Stimulated activated CD8-positive, alpha-beta memory T cell treated with anti-CD3 and anti-CD28 coated beads, Interleukin-12 subunit alpha, Interleukin-12 subunit beta, amount 100 ng/mL, for 24 hours (primary cell): ENCODE results near the gene BTF3L4.
"Not testable (repeated sequence)": the region's sequence is repeated elsewhere in the genome, so short reads cannot be mapped to it uniquely, and the experiment has no call there.

ENCODE experiments used
- DNase-seq: peaks from one replicate; pipeline ENCODE4 v3.0.0-alpha.2; 2020; ENCODE audit errors: extremely low read depth

BTF3L4 gene

GRCh38 chr1:52055066-52055865 lies 829 bp upstream of the BTF3L4 start, which contains the start of gene TXNDC12:
TXNDC12 (minus strand) TSS chr1:52055191; CDS start chr1:52055096, 95 bp downstream.
- DNase-seq = peak; percentile 41

DNA sequence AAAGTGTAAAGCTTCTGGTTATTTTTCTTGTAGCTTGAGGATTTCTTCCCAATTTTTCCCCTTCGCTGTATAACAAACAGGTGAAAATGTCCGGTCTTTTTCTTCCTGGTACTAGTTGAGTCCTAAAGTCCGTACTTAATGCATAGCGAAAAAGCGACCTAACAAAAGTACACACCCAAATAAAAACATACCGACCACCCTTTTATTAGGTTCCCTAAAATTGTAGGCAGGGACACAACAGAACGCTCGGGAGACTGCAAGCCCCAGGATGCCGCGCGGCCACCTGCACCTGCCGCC lies 281 bp upstream of the BTF3L4 start:
- DNase-seq = no peak

GRCh38 chr1:52056937-52057231 lies 789 bp downstream of the BTF3L4 start:
- no peak for DNase-seq

DNA sequence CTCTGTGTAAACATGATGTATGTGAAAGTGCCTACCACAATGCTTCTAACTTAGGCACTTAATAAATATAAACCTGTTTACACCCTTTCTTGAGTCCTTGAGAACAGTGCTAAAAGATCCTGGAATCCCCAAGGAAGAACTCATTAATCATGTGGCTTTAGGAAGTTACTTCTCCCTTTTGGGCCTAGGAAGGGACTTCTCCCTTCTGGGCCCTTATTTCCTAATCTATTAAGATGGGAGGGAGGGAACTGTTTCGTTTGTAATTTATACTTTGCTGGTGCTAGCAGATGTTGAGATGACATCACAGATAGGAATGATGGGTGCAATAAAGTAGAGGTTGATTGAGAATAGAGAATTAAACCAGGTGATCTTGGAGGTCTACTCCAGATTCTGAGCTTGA lies 1.2 kb downstream of the BTF3L4 start:
- DNase-seq = no peak

- DNase-seq = no peak
Measured at GRCh38 chr1:52057876-52058415, 1.9 kb downstream of the BTF3L4 start.

- DNase-seq = no peak
Measured at GRCh38 chr1:52059321-52059720, 3.2 kb downstream of the BTF3L4 start.

- no peak for DNase-seq
Measured at GRCh38 chr1:52059888-52060287, 3.8 kb downstream of the BTF3L4 start.

- no peak for DNase-seq
Measured at GRCh38 chr1:52060822-52061221, 4.7 kb downstream of the BTF3L4 start.

DNA sequence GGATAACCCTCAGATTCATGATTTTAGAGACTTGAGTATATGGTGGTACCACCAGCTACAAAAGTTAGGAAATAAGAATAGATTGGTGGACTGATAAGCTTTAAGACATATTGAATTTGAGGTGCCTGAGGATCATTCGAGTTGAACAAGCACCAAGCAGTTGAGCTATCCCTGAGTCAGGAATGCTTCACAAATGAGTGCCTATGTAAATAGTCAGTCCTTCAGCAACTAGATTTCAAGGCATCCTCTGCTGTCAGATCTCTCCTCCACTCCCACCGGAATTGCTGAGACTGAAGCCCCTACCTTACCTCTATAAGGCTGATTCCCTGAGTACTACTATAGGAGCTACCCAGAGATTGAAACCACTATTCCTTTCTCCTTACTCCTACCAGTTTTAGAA lies 7.1 kb downstream of the BTF3L4 start:
- no peak for DNase-seq

- DNase-seq = no peak
Measured at GRCh38 chr1:52070704-52071103, 14.6 kb downstream of the BTF3L4 start.

DNA sequence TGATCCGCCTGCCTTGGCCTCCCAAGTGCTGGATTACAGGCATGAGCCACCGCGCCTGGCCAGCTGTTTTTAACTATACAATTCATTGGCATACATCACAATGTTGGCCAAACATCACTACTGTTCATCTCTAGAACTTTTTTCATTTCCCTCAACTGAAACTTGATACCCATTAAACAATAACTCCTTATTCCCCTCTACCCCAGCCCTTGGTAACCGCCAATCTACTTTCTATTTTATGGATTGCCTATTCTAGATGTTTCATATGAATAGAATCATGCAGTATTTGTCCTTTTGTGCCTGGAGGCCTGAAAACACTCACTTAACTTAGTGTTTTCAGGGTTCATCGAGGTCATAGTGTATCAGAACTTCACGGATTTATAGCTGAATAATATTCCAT lies 16.2 kb downstream of the BTF3L4 start:
- DNase-seq = no peak

GRCh38 chr1:52077277-52077676 lies 21.2 kb downstream of the BTF3L4 start:
- DNase-seq = not testable (repeated sequence)

DNA sequence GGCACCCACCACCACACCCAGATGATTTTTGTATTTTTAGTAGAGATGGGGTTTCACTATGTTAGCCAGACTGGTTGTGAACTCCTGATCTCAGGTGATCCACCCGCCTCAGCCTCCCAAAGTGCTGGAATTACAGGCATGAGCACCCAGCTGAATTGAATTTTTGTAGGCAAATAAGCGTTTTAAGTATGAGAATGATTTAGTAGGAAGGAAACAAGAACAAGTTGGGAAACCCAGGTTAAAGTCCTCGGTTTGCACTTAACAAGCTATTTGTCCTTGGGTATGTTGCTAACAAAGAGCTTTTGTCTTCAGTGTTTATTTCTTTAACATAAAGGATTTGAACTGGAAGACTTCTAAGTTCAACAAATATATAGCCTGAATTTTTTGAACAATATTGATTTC lies 23.9 kb downstream of the BTF3L4 start:
- no peak for DNase-seq

- DNase-seq = not testable (repeated sequence)
Measured at GRCh38 chr1:52087892-52088291, 31.8 kb downstream of the BTF3L4 start.

GRCh38 chr1:52094300-52094699 lies 38.2 kb downstream of the BTF3L4 start:
- DNase-seq = not testable (repeated sequence)

- DNase-seq = no peak
Measured at GRCh38 chr1:52096216-52096615, 40.1 kb downstream of the BTF3L4 start.

DNA sequence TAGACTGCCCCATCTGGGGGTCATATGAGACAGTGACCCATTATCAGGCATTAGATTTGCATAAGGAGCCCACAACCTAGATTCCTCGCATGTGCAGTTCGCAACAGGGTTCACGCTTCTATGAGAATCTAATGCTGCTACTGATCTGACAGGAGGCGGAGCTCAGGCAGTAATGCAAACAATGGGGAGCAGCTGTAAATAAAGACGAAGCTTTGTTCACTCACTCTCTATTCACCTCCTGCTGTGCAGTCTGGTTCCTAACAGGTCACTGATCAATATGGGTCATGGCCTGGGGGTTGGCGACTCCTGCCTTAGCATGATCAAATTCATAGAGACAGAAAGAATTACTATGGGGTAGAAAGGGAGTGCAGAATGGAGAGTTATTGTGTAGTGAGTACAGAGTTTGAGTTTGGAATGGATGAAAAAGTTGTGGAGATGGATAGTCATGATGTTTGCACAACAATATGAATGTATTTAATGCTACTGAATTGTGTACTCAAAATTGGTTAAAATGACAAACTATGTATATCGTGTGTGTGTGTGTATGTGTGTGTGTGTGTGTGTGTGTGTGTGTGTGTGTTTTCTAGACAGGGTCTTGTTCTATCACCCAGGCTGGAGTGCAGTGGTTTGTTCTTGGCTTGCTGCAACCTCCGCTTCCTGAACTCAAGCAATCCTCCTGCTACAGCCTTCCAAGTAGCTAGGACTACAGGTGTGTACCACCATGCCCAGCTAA lies 42.2 kb downstream of the BTF3L4 start:
- DNase-seq = no peak

DNA sequence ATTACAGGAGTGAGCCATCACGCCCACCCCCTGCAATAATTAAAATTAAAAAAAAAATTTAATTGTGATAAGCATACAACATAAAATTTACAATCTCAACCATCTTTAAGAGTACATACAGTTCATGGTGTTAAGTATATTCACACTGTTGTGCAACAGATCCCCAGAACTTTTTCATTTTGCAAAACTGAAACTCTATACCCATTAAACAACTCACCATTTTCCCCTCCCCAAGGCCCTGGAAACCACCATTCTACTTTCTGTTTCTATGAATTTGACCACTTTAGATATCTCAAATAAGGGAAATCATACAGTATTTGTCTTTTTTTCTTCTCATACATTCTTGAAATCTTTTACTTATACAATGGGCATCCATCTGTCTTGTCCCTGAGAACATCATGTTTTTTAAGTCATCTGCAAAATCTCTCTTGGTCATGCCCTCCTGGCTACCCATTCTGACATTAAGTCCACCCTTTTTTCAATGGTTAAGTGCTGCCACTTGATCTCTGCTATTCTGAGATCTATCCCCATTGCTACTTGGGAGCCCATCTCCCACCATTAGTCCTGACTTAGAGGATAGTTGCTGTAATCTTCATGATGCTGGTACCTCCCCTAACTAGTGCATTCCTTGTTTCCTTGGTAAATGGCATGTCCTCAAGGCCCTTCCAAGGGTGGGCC lies 46.4 kb downstream of the BTF3L4 start:
- no peak for DNase-seq

GRCh38 chr1:52111492-52111891 lies 55.4 kb downstream of the BTF3L4 start:
- DNase-seq = no peak

DNA sequence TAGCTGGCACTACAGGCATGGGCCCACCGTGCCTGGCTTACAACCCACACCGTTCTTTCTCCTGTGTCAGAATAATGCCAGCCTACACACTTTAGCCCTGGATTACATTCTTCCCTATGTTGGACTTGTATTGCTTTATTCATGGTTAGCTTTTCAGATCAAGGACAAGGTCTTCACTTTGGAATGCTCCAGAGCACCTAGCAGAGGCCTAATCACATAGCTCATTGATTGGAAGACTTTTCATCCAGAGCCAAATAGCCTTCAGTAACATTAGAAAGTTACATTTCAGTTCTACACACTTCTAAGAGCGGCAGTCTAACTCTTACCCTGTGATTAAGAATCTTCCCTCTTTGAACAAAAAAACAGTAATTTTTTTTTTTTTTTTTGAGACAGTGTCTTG lies 56.4 kb downstream of the BTF3L4 start:
- no peak for DNase-seq

DNA sequence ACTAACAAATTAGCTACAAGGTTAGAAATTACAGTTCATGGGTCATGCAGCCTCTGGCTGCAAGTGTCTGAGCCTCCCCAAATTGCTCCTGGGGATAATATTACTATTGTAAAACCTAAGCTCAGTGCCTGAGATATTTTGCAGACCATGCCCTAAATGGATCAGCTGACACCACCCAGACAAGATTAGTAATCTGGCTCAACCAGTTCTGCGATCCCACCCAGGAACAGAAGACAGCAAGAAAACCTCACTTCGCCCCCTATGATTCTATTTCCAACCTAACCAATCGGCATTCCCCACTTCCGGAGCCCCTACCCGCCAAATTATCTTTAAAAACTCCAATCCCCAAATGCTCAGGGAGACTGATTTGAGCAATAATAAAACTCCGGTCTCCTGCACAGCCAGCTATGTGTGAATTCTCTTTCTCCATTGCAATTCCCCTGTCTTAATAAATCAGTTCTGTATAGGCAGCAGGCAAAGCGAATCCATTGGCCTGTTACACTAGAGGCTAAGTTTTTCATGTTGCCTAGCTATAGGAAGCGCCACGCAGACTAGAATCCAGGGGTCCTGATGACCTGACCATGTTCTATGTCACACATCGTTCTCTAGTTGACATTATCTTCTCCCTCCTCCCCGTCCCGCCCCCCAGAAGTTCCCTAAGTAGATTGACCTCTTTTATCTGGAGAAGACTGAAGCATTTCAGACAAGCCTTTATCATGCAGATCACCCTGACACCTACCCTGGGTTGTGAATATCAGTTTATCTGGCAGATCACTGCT lies 63.4 kb downstream of the BTF3L4 start:
- DNase-seq = no peak

GRCh38 chr1:52122384-52122783 lies 66.3 kb downstream of the BTF3L4 start:
- DNase-seq = no peak
